Left lung (tissue), 10 donors: Measurements from ENCODE around the gene UBAC1. TPM values are rescaled to one million over a fixed set of nuclear protein-coding genes. Genes with fewer than 3 reads are reported as not detected.

ENCODE experiments used
- ATAC-seq: fragments of 200-7000 bp; cut with Tn5 transposase; one replicate; pipeline ENCODE4 v1.9.1; 2020; ENCODE audit warnings: moderate library complexity
- DNase-seq, 4 donors: peaks; one replicate each; pipeline ENCODE4 v3.0.0-alpha.2; 2013 to 2020
- H3K27ac ChIP-seq, 2 donors: fragments of 200-600 bp; sonication (generic) in 1 of 2; one replicate each; pipeline versions ENCODE4 v1.5.0 to v1.8.0; 2020 to 2021
- H3K27me3 ChIP-seq, 2 donors: fragments of 200-600 bp; sonication (generic) in 1 of 2; one replicate each; pipeline versions ENCODE4 v1.5.0 to v1.8.0; 2020 to 2021
- H3K36me3 ChIP-seq, 2 donors: fragments of 200-600 bp; sonication (generic) in 1 of 2; one replicate each; pipeline versions ENCODE4 v1.5.0 to v1.8.0; 2020 to 2021
- H3K4me1 ChIP-seq, 2 donors: fragments of 200-600 bp; one replicate each; pipeline ENCODE4 v1.8.0; 2021
- H3K4me3 ChIP-seq, 2 donors: fragments of 200-600 bp; sonication (generic) in 1 of 2; one replicate each; pipeline versions ENCODE4 v1.5.0 to v1.8.0; 2020 to 2021; ENCODE audit warnings: mild to moderate bottlenecking in 1 of 2
- H3K9me3 ChIP-seq, 2 donors: fragments of 200-600 bp; sonication (generic) in 1 of 2; one replicate each; pipeline versions ENCODE4 v1.5.0 to v1.8.0; 2020 to 2021
- CTCF ChIP-seq, 2 donors: fragments of 200-600 bp; sonication (generic) in 1 of 2; IDR thresholded peaks; one replicate each; pipeline versions ENCODE4 v1.5.0 to v1.8.0; 2021; ENCODE audit warnings: antibody characterized with exemption in 2 of 2
- intact Hi-C, 2 donors: fragments of 100-400 bp; cut with DNase I; formaldehyde crosslinking; loops; one replicate each; pipeline versions ENCODE4 v1.11.2 to v1.14.2; 2022
- polyA plus RNA-seq, 6 donors: library from polyadenylated mRNA; unstranded; fragments of 120-200 nt; gene quantifications; one replicate each; pipeline ENCODE4 v1.2.1, GENCODE V29; 2013; ENCODE audit not compliant: insufficient read length in 6 of 6
- total RNA-seq, 2 donors: library from RNA; stranded (reverse); fragmentation: NEBNext Ultra II Directional; extraction: Animal tissue kit (Norgen Biotek cat#: 25700); gene quantifications; one replicate each; pipeline ENCODE4 v1.2.1, GENCODE V29; 2021
- donor health status: DM: no; HTN: yes; CAD: no.
- donor health status: DM: no; HTN: no; CAD: no.

UBAC1 gene
- total and polyA plus RNA-seq, 8 donors: 28.5 to 40.2 (median 33.5) TPM

- H3K27me3 ChIP-seq: peaks cover 0 to 71% of the 10 kb centered on the region in 2 donors
- intact Hi-C loops: no loop called here
- no peak for TF ChIP-seq CTCF (IDR thresholded peaks at IDR 0.05)
- H3K9me3 ChIP-seq: no peaks in the 10 kb centered on the region
- ATAC-seq: no peak
- H3K36me3 ChIP-seq: no peaks in the 10 kb centered on the region
- H3K4me1 ChIP-seq: peaks cover 0 to 13% of the 10 kb centered on the region in 2 donors
- H3K27ac ChIP-seq: no peak overlapping the region
- DNase-seq: no peak
- no peak overlapping the region for H3K4me3 ChIP-seq
These were observed 22.3 kb upstream of the UBAC1 start for GRCh38 chr9:135983208-135984071.

- H3K27ac ChIP-seq: no peak overlapping the region
These were observed 21.5 kb upstream of the UBAC1 start for GRCh38 chr9:135982499-135983207.

GRCh38 chr9:135980926-135981630 is 19.9 kb upstream of the UBAC1 start:
- DNase-seq (peak in 1 of 4 donors; percentile 69), ATAC-seq (no peak)
- no peak overlapping the region for H3K27ac ChIP-seq
- H3K36me3 ChIP-seq: no peaks in the 10 kb centered on the region
- peaks cover 0 to 64% of the 10 kb centered on the region in 2 donors for H3K27me3 ChIP-seq
- no peak for TF ChIP-seq CTCF (IDR thresholded peaks at IDR 0.05)
- H3K9me3 ChIP-seq: no peaks in the 10 kb centered on the region
- no peak overlapping the region for H3K4me3 ChIP-seq
- H3K4me1 ChIP-seq: peaks cover 0 to 13% of the 10 kb centered on the region in 2 donors
- intact Hi-C loops: no loop called here

More at GRCh38 chr9:135982499-135983207, 21.5 kb upstream of the UBAC1 start:
- no peak overlapping the region for H3K4me3 ChIP-seq
- no peaks in the 10 kb centered on the region for H3K9me3 ChIP-seq
- DNase-seq (peak in 1 of 4 donors; percentile 79), ATAC-seq (no peak)
- peaks cover 0 to 66% of the 10 kb centered on the region in 2 donors for H3K27me3 ChIP-seq
- no peaks in the 10 kb centered on the region for H3K36me3 ChIP-seq
- intact Hi-C loops: no loop called here
- H3K4me1 ChIP-seq: peaks cover 0 to 13% of the 10 kb centered on the region in 2 donors
- TF ChIP-seq CTCF (IDR thresholded peaks at IDR 0.05): no peak

- peak in 1 of 4 donors; percentile 76 for DNase-seq
- intact Hi-C loops: loop anchor here in 1 of 2 donors (10.0 kb wide), 1 partner anchor 145 kb away; no protein-coding TSS in a partner anchor
- no peak for ATAC-seq
These were observed 18.5 kb upstream of the UBAC1 start for GRCh38 chr9:135979547-135980166.

More at GRCh38 chr9:135979547-135980166, 18.5 kb upstream of the UBAC1 start:
- Histone ChIP-seq H3K27me3 (peaks cover 0 to 50% of the 10 kb centered on the region in 2 donors), H3K4me1 (peaks cover 0 to 13% of the 10 kb centered on the region in 2 donors), H3K9me3 (no peaks in the 10 kb centered on the region), H3K4me3 (no peak overlapping the region), H3K27ac (no peak overlapping the region), H3K36me3 (no peaks in the 10 kb centered on the region)
- no peak for TF ChIP-seq CTCF (IDR thresholded peaks at IDR 0.05)
